ENCODE results near the gene MCM7. TPM values are rescaled to one million over a fixed set of nuclear protein-coding genes. Genes with fewer than 3 reads are reported as not detected.

MCM7 gene
- polyA plus RNA-seq, 1 donor (not counting 4 experiments of a cell fraction or from before 2014, with no cell fraction given): 46.8 TPM

DNA sequence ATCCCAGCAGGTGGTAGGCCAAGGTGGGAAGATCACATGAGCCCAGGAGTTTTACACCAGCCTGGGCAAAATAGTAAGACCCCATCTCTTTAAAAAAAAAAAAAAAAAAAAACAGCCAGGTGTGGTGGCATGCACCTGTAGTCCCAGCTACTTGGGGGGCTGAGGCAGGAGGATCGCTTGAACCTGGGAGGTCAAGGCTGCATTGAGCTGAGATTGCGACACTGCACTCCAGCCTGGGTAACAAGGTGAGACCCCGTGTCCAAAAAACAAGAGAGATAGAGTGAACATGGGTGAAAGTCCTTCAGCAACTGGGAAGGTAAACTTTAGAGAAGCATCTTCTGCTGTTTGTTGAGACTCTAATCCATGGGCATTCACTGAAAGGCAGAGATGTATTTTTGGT, 41.3 kb upstream of the MCM7 start:
- TF ChIP-seq, protein P1, sequence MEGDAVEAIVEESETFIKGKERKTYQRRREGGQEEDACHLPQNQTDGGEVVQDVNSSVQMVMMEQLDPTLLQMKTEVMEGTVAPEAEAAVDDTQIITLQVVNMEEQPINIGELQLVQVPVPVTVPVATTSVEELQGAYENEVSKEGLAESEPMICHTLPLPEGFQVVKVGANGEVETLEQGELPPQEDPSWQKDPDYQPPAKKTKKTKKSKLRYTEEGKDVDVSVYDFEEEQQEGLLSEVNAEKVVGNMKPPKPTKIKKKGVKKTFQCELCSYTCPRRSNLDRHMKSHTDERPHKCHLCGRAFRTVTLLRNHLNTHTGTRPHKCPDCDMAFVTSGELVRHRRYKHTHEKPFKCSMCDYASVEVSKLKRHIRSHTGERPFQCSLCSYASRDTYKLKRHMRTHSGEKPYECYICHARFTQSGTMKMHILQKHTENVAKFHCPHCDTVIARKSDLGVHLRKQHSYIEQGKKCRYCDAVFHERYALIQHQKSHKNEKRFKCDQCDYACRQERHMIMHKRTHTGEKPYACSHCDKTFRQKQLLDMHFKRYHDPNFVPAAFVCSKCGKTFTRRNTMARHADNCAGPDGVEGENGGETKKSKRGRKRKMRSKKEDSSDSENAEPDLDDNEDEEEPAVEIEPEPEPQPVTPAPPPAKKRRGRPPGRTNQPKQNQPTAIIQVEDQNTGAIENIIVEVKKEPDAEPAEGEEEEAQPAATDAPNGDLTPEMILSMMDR (optimal IDR thresholded peaks at IDR 0.05 in 1 of 3, IDR thresholded peaks at IDR 0.05 in 1 of 3, conservative IDR thresholded peaks at IDR 0.05 in 1 of 3; ENCODE audit: extremely low read depth in 1 of 3, insufficient read depth in 2 of 3, low read length in 3 of 3): no peak
- TF ChIP-seq EZH2 (IDR thresholded peaks at IDR 0.05; ENCODE audit: low read length): no peak
- Histone ChIP-seq H3K79me2 (ENCODE audit: control insufficient read depth, insufficient read depth, low read length) (no peaks in the 10 kb centered on the region), H3K36me3 (ENCODE audit: control insufficient read depth in 2 of 2, extremely low read depth in 1 of 2, insufficient read depth in 2 of 2, low read length in 2 of 2) (no peaks in the 10 kb centered on the region), H2AFZ (ENCODE audit: control insufficient read depth, low read length) (no peak overlapping the region), H3K4me2 (ENCODE audit: control insufficient read depth, extremely low read depth, insufficient read depth, low read depth, low read length) (no peak overlapping the region), H3K4me1 (ENCODE audit: control insufficient read depth, extremely low read depth, insufficient read depth, low read length) (peaks cover 4% of the 10 kb centered on the region), H3K9ac (ENCODE audit: control insufficient read depth, extremely low read depth, insufficient read depth, low read length) (no peak overlapping the region), H3K27ac (ENCODE audit: control insufficient read depth, insufficient read depth, low read length) (no peak overlapping the region), H3K4me3 (ENCODE audit: control insufficient read depth in 2 of 3, extremely low read depth in 1 of 3, insufficient read depth in 2 of 3, low read depth in 1 of 3, low read length in 3 of 3) (no peak overlapping the region), H3K27me3 (ENCODE audit: control insufficient read depth, extremely low read depth, insufficient read depth, low read length) (no peaks in the 10 kb centered on the region), H4K20me1 (ENCODE audit: control insufficient read depth, extremely low read depth, insufficient read depth, low read length) (no peaks in the 10 kb centered on the region), H3K9me3 (ENCODE audit: control insufficient read depth, low read depth, low read length) (no peaks in the 10 kb centered on the region), H3K9me1 (ENCODE audit: control insufficient read depth, extremely low read depth, insufficient read depth, low read length) (no peaks in the 10 kb centered on the region)
- dilution Hi-C loops (cut with MboI; ENCODE audit: extremely low pct_ligation_motif_present, low sequenced_read_pairs): no loop called here
- DNase-seq (ENCODE audit: low read depth, low spot score) (no peak), FAIRE-seq (no peak)

DNA sequence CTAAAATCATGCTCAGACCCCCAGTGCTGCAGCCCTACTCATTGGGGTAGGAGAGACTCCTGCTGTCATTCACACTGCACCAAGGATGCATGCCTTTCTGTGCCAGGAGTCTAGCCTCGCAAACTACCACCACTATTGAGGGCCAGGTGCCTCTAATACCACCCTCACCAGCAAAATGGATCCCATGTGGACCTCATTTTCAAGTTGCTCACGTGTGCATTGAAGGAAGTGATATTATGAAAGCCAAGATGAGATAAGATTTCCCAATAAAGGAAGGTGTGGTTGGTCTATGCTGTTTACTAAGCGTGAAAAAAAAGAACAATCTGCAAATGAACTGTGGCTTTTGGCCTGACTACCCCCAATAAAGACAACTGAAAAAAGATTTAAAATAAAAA, 40.4 kb upstream of the MCM7 start:
- H3K4me3 ChIP-seq (ENCODE audit: control insufficient read depth in 2 of 3, extremely low read depth in 1 of 3, insufficient read depth in 2 of 3, low read depth in 1 of 3, low read length in 3 of 3): no peak overlapping the region
- no peaks in the 10 kb centered on the region for H3K9me3 ChIP-seq (ENCODE audit: control insufficient read depth, low read depth, low read length)
- H2AFZ ChIP-seq (ENCODE audit: control insufficient read depth, low read length): no peak overlapping the region
- DNase-seq (ENCODE audit: low read depth, low spot score): no peak
- no peaks in the 10 kb centered on the region for H4K20me1 ChIP-seq (ENCODE audit: control insufficient read depth, extremely low read depth, insufficient read depth, low read length)
- no peaks in the 10 kb centered on the region for H3K36me3 ChIP-seq (ENCODE audit: control insufficient read depth in 2 of 2, extremely low read depth in 1 of 2, insufficient read depth in 2 of 2, low read length in 2 of 2)
- no peak overlapping the region for H3K9ac ChIP-seq (ENCODE audit: control insufficient read depth, extremely low read depth, insufficient read depth, low read length)
- no peak for TF ChIP-seq EZH2 (IDR thresholded peaks at IDR 0.05; ENCODE audit: low read length)
- TF ChIP-seq, protein P1 (optimal IDR thresholded peaks at IDR 0.05 in 1 of 3, IDR thresholded peaks at IDR 0.05 in 1 of 3, conservative IDR thresholded peaks at IDR 0.05 in 1 of 3; ENCODE audit: extremely low read depth in 1 of 3, insufficient read depth in 2 of 3, low read length in 3 of 3): no peak
- dilution Hi-C loops (cut with MboI; ENCODE audit: extremely low pct_ligation_motif_present, low sequenced_read_pairs): no loop called here
- peaks cover 4% of the 10 kb centered on the region for H3K4me1 ChIP-seq (ENCODE audit: control insufficient read depth, extremely low read depth, insufficient read depth, low read length)
- H3K27me3 ChIP-seq (ENCODE audit: control insufficient read depth, extremely low read depth, insufficient read depth, low read length): no peaks in the 10 kb centered on the region
- no peaks in the 10 kb centered on the region for H3K9me1 ChIP-seq (ENCODE audit: control insufficient read depth, extremely low read depth, insufficient read depth, low read length)
- H3K27ac ChIP-seq (ENCODE audit: control insufficient read depth, insufficient read depth, low read length): no peak overlapping the region
- no peak for FAIRE-seq
- no peak overlapping the region for H3K4me2 ChIP-seq (ENCODE audit: control insufficient read depth, extremely low read depth, insufficient read depth, low read depth, low read length)
- no peaks in the 10 kb centered on the region for H3K79me2 ChIP-seq (ENCODE audit: control insufficient read depth, insufficient read depth, low read length)

Data from keratinocyte (primary cell).